Adrenal gland (tissue), 12 donors: Measurements from ENCODE around the gene EZR. TPM values are rescaled to one million over a fixed set of nuclear protein-coding genes. Genes with fewer than 3 reads are reported as not detected.
"Not testable (repeated sequence)": the region's sequence is repeated elsewhere in the genome, so short reads cannot be mapped to it uniquely, and the experiment has no call there.

ENCODE experiments used
- DNase-seq, 7 donors: peaks; one replicate each; pipeline ENCODE4 v3.0.0-alpha.2; 2019 to 2020
- H3K27ac ChIP-seq, 5 donors: fragments of 200-600 bp; sonication (generic) in 4 of 5; 1 replicate in 3 of 5; 2 replicates in 2 of 5; pipeline versions ENCODE4 v1.5.1 to v1.8.0; 2016 to 2020; ENCODE audit warnings: mild to moderate bottlenecking in 1 of 5
- H3K27me3 ChIP-seq: fragments of 200-600 bp; 2 replicates; pipeline ENCODE4 v1.8.0; 2021
- H3K36me3 ChIP-seq, 2 donors: fragments of 200-600 bp; replicated peaks in 1 of 2; 1 replicate in 1 of 2; 2 replicates in 1 of 2; pipeline versions ENCODE4 v1.5.1 to v1.8.0; 2018 to 2022
- H3K4me1 ChIP-seq, 2 donors: fragments of 200-600 bp; replicated peaks in 1 of 2; 1 replicate in 1 of 2; 2 replicates in 1 of 2; pipeline versions ENCODE4 v1.5.1 to v1.8.0; 2018 to 2021
- H3K4me3 ChIP-seq, 4 donors: fragments of 200-600 bp; sonication (generic) in 3 of 4; one replicate each; pipeline ENCODE4 v1.5.1; 2016 to 2018
- H3K9me3 ChIP-seq, 3 donors: fragments of 200-600 bp; sonication (generic) in 1 of 3; replicated peaks in 1 of 3; 1 replicate in 2 of 3; 2 replicates in 1 of 3; pipeline versions ENCODE4 v1.5.1 to v1.8.0; 2016 to 2021
- CTCF ChIP-seq, 6 experiments: fragments of 450-650 bp in 4 of 6; fragments of 200-600 bp in 2 of 6; sonication (generic) in 1 of 6; IDR thresholded peaks; 1 replicate in 5 of 6; 2 replicates in 1 of 6; pipeline versions ENCODE4 v1.5.1 to v1.8.0; 2016 to 2021; ENCODE audit warnings: antibody characterized with exemption in 6 of 6, mild to moderate bottlenecking in 2 of 6, moderate library complexity in 1 of 6
- POLR2A ChIP-seq, 2 donors: fragments of 450-650 bp; IDR thresholded peaks; one replicate each; pipeline ENCODE4 v1.6.1; 2017; ENCODE audit warnings: antibody characterized with exemption in 2 of 2, mild to moderate bottlenecking in 2 of 2, moderate library complexity in 1 of 2
- WGBS, 4 donors: extraction: QIAGEN DNeasy Blood & Tissue Kit in 2 of 4; methylation state at CpG; one replicate each; pipeline versions ENCODE4 v1.1.5 to v1.1.7; 2013 to 2017; 5-methylcytosine and 5-hydroxymethylcytosine counted together
- intact Hi-C, 2 donors: fragments of 100-400 bp; cut with DNase I; formaldehyde crosslinking; loops; one replicate each; pipeline versions ENCODE4 v1.14.1 to v1.15.0; 2022 to 2023
- polyA plus RNA-seq, 3 donors: library from polyadenylated mRNA; stranded (reverse); fragments of 200-250 nt in 2 of 3; fragments of 350-450 nt in 1 of 3; fragmentation: Illumina TruSeq in 1 of 3; extraction: RNeasy Lipid Tissue Mini Kit (QIAGEN cat#74804) in 1 of 3; gene quantifications; one replicate each; pipeline ENCODE4 v1.2.3, GENCODE V29; 2013 to 2014
- total RNA-seq, 9 donors: library from RNA; depleted of rRNA in 4 of 9; stranded (reverse); fragments of >200 nt in 4 of 9; fragments of 120-200 nt in 1 of 9; fragmentation: NEBNext Ultra II Directional in 1 of 9; extraction: Animal tissue kit (Norgen Biotek cat#: 25700) in 1 of 9; gene quantifications; one replicate each; pipeline versions ENCODE4 v1.1.0 to v1.2.4, GENCODE V29; 2013 to 2023
- donor health status: healthy with polysubstance abuse.
- donor health status: Bipolar disorder and iron deficiency.
- donor health status: DM: yes; HTN: yes; CAD: no.
- donor health status: DM: no; HTN: no; CAD: no.
- donor health status: DM: no; HTN: no; CAD: no.
- donor health status: DM: yes; HTN: yes; CAD: no.

The EZR gene
- total and polyA plus RNA-seq, 12 donors = 80.3 to 476 (median 342) TPM

- no peaks in the 10 kb centered on the region for H3K9me3 ChIP-seq
- 82 to 100% (median 95%) methylated on average over 1 of the region's 1 CpG for WGBS, 4 donors
- H3K4me3 ChIP-seq = no peak overlapping the region
- H3K4me1 ChIP-seq = no peaks in the 10 kb centered on the region
- TF ChIP-seq CTCF (IDR thresholded peaks at IDR 0.05) (no peak), POLR2A (IDR thresholded peaks at IDR 0.05) (no peak)
- H3K36me3 ChIP-seq = no peaks in the 10 kb centered on the region
- intact Hi-C loops = no loop called here
- DNase-seq = no peak
- H3K27me3 ChIP-seq = no peaks in the 10 kb centered on the region
- H3K27ac ChIP-seq = no peak overlapping the region
Observed at GRCh38 chr6:158840465-158840864, 21.3 kb upstream of the EZR start.

- 92 to 95% (median 93%) methylated on average over 5 of the region's 5 CpGs for WGBS, 4 donors
- Histone ChIP-seq H3K9me3 (no peaks in the 10 kb centered on the region), H3K36me3 (no peaks in the 10 kb centered on the region), H3K4me1 (no peaks in the 10 kb centered on the region), H3K27me3 (no peaks in the 10 kb centered on the region), H3K4me3 (no peak overlapping the region), H3K27ac (no peak overlapping the region)
- no peak for TF ChIP-seq POLR2A (IDR thresholded peaks at IDR 0.05)
- no peak for TF ChIP-seq CTCF (IDR thresholded peaks at IDR 0.05)
- no peak for DNase-seq
- intact Hi-C loops = no loop called here
Observed at GRCh38 chr6:158839796-158840195, 20.6 kb upstream of the EZR start.

GRCh38 chr6:158838790-158839189, 19.6 kb upstream of the EZR start:
- H3K4me1 ChIP-seq, H3K27me3 ChIP-seq, H3K36me3 ChIP-seq, H3K27ac ChIP-seq, DNase-seq, intact Hi-C loops, H3K9me3 ChIP-seq, H3K4me3 ChIP-seq: not testable (repeated sequence)
- WGBS, 4 donors = 91 to 96% (median 95%) methylated on average over 3 of the region's 3 CpGs

- TF ChIP-seq POLR2A (IDR thresholded peaks at IDR 0.05) (no peak), CTCF (IDR thresholded peaks at IDR 0.05) (no peak)
Observed at GRCh38 chr6:158837684-158838625, 18.8 kb upstream of the EZR start.

More at GRCh38 chr6:158837684-158838625, 18.8 kb upstream of the EZR start:
- Histone ChIP-seq H3K27me3 (no peaks in the 10 kb centered on the region), H3K27ac (no peak overlapping the region), H3K4me1 (no peaks in the 10 kb centered on the region), H3K4me3 (no peak overlapping the region), H3K9me3 (no peaks in the 10 kb centered on the region), H3K36me3 (no peaks in the 10 kb centered on the region)
- intact Hi-C loops = no loop called here
- WGBS, 4 donors = 78 to 84% (median 84%) methylated on average over 13 to 14 of the region's 14 CpGs
- no peak for DNase-seq
